Bone marrow (tissue), 2 donors: ENCODE measurements around the gene ACAP3.
"Not testable (repeated sequence)": the region's sequence is repeated elsewhere in the genome, so short reads cannot be mapped to it uniquely, and the experiment has no call there.

ENCODE experiments used
- DNase-seq, 2 donors: peaks; one replicate each; lab custom pipeline; 2025; lab: John Stamatoyannopoulos, UW

Gene ACAP3

GRCh38 chr1:1262758-1263157 is 45.0 kb downstream of the ACAP3 start:
- DNase-seq = no peak

- no peak for DNase-seq
These were observed 45.7 kb downstream of the ACAP3 start for GRCh38 chr1:1262071-1262470.

- DNase-seq = no peak
These were observed 46.7 kb downstream of the ACAP3 start for GRCh38 chr1:1260843-1261560.

GRCh38 chr1:1259951-1260600 is 47.7 kb downstream of the ACAP3 start:
- no peak for DNase-seq

- no peak for DNase-seq
These were observed 48.2 kb downstream of the ACAP3 start for GRCh38 chr1:1259540-1259939.

- no peak for DNase-seq
These were observed 48.6 kb downstream of the ACAP3 start for GRCh38 chr1:1259119-1259488.

GRCh38 chr1:1256956-1257871 is 50.5 kb downstream of the ACAP3 start:
- no peak for DNase-seq

- DNase-seq = no peak
These were observed 52.1 kb downstream of the ACAP3 start for GRCh38 chr1:1255611-1256010.

GRCh38 chr1:1255078-1255477 is 52.7 kb downstream of the ACAP3 start:
- DNase-seq = no peak

- no peak for DNase-seq
These were observed 53.1 kb downstream of the ACAP3 start for GRCh38 chr1:1254667-1254998.

GRCh38 chr1:1253972-1254666 is 53.6 kb downstream of the ACAP3 start:
- DNase-seq = no peak

GRCh38 chr1:1253314-1253713 is 54.4 kb downstream of the ACAP3 start:
- no peak for DNase-seq

- no peak for DNase-seq
These were observed 56.9 kb downstream of the ACAP3 start for GRCh38 chr1:1250786-1251284.

GRCh38 chr1:1248009-1248913 is 59.5 kb downstream of the ACAP3 start:
- DNase-seq = not testable (repeated sequence)

- no peak for DNase-seq
These were observed 60.3 kb downstream of the ACAP3 start for GRCh38 chr1:1247341-1247913.

- DNase-seq = no peak
These were observed 61.0 kb downstream of the ACAP3 start, which contains the start of gene C1QTNF12 for GRCh38 chr1:1246577-1247340. Gene C1QTNF12 (minus strand): TSS chr1:1246722. CDS start chr1:1246690, 32 bp downstream.

- no peak for DNase-seq
These were observed 61.7 kb downstream of the ACAP3 start for GRCh38 chr1:1245817-1246576.

GRCh38 chr1:1245178-1245816 is 62.4 kb downstream of the ACAP3 start:
- DNase-seq = no peak
